Breast epithelium (tissue), 3 donors: ENCODE results near the gene TMEM121.
"Not testable (repeated sequence)": the region's sequence is repeated elsewhere in the genome, so short reads cannot be mapped to it uniquely, and the experiment has no call there.

Experiments
- POLR2A ChIP-seq: fragments of 450-650 bp; IDR thresholded peaks from one replicate; pipeline ENCODE4 v1.6.1; 2016; ENCODE audit warnings: antibody characterized with exemption, mild to moderate bottlenecking, moderate library complexity
- TF ChIP-seq, protein P1 (sequence below), 3 donors: fragments of 450-650 bp; IDR thresholded peaks; one replicate each; pipeline ENCODE4 v1.5.1; 2016 to 2017; ENCODE audit warnings: antibody characterized with exemption in 3 of 3, mild to moderate bottlenecking in 3 of 3, moderate library complexity in 3 of 3

DNA sequence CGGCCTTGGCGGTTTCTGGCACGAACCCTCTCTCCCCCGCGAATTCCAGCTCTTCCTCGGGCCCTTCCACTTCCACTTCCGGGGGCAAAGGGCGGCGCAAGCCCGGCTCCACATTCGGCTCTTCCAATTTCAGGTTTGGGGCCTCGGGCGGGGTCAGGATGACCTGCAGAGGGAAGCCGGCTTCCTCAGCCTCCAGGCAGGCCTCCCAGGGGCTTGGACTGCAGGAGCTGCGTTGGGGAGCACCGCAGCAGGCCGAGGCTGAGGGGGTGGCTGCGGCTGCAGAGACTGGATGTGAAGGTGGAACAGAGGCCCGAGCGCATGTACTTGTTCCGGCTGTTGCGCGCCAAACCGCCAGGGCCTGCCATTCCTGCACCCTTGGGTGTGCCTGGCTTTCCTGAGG is 20.7 kb downstream of the TMEM121 start:
- not testable (repeated sequence) for TF ChIP-seq POLR2A
- TF ChIP-seq, protein P1, sequence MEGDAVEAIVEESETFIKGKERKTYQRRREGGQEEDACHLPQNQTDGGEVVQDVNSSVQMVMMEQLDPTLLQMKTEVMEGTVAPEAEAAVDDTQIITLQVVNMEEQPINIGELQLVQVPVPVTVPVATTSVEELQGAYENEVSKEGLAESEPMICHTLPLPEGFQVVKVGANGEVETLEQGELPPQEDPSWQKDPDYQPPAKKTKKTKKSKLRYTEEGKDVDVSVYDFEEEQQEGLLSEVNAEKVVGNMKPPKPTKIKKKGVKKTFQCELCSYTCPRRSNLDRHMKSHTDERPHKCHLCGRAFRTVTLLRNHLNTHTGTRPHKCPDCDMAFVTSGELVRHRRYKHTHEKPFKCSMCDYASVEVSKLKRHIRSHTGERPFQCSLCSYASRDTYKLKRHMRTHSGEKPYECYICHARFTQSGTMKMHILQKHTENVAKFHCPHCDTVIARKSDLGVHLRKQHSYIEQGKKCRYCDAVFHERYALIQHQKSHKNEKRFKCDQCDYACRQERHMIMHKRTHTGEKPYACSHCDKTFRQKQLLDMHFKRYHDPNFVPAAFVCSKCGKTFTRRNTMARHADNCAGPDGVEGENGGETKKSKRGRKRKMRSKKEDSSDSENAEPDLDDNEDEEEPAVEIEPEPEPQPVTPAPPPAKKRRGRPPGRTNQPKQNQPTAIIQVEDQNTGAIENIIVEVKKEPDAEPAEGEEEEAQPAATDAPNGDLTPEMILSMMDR (IDR thresholded peaks at IDR 0.05) = not testable (repeated sequence)
